Motor neuron (in vitro differentiated cells): ENCODE results near the gene CPT2. TPM values are rescaled to one million over a fixed set of nuclear protein-coding genes. Genes with fewer than 3 reads are reported as not detected.
"Not testable (repeated sequence)": the region's sequence is repeated elsewhere in the genome, so short reads cannot be mapped to it uniquely, and the experiment has no call there.

Experiments
- ATAC-seq, 8 experiments: fragments of 200-7000 bp; cut with Tn5 transposase; replicated peaks in 6 of 8; 2 replicates each; pipeline ENCODE4 v1.8.0; 2021; ENCODE audit warnings: mild to moderate bottlenecking in 8 of 8, moderate library complexity in 8 of 8
- H3K27ac ChIP-seq, 2 donors: fragments of 250-450 bp; sonication (Bioruptor Pico); 2 replicates each; pipeline ENCODE4 v1.9.0; 2021; ENCODE audit warnings: antibody characterized with exemption in 2 of 2, mild to moderate bottlenecking in 2 of 2, moderate library complexity in 1 of 2
- H3K4me1 ChIP-seq, 2 donors: fragments of 250-450 bp; sonication (Bioruptor Pico); replicated peaks in 1 of 2; 2 replicates each; pipeline ENCODE4 v1.6.1; 2021; ENCODE audit warnings: antibody characterized with exemption in 2 of 2, mild to moderate bottlenecking in 2 of 2, moderate library complexity in 1 of 2
- H3K4me3 ChIP-seq, 5 donors: fragments of 250-450 bp; sonication (Bioruptor Pico); 2 replicates each; pipeline ENCODE4 v1.9.0; 2021; ENCODE audit warnings: antibody characterized with exemption in 5 of 5, mild to moderate bottlenecking in 5 of 5, moderate library complexity in 4 of 5
- WGBS, 10 experiments: fragments of 450-650 bp; shearing (Covaris generic); methylation state at CpG; one replicate each; pipeline ENCODE4 v1.0.0; 2022; 5-methylcytosine and 5-hydroxymethylcytosine counted together
- in situ Hi-C, 9 experiments: fragments of 400-800 bp; cut with MboI; loops; one replicate each; pipeline ENCODE4 v1.15.0; 2021; ENCODE audit warnings: low sequenced_read_pairs in 9 of 9, low pct_unique_long_range_greater_than_20kb in 2 of 9; ENCODE audit not compliant: unreplicated experiment in 9 of 9
- total RNA-seq, 8 experiments: library from RNA; unstranded; fragments of 300-600 nt; gene quantifications; 2 replicates each; pipeline versions ENCODE4 v1.2.3 to v1.2.4, GENCODE V29; 2022

Gene CPT2
- total RNA-seq, 8 experiments from 2014 or later = 20.1 to 28.6 (median 24.0) TPM

DNA sequence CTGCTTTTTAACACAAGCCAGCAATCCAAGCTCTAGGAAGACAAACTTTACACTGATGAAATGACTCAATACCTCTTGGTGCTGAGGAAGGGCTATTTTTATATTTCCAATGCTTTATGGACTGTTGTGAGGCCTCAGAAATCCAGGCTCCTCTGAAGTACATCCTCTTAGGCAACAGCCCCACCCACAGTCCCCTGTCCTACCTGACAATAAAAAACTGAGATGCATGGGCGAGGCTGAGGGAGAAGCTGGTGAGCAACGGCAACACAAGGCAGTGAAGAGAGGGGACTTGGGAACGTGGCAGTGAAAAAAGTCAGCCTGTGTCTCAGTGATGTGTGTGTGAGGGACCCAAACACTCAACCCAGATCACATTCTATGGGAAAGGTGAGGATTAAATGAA lies 10.1 kb upstream of the CPT2 start:
- ATAC-seq = no peak
- in situ Hi-C loops = loop anchor here in 3 of 9 experiments (25.0 kb wide), 5 partner anchors 124 to 474 kb away; partner anchors contain the start of genes PODN (in 1 of the 3) and ZYG11B (in 1 of the 3)

DNA sequence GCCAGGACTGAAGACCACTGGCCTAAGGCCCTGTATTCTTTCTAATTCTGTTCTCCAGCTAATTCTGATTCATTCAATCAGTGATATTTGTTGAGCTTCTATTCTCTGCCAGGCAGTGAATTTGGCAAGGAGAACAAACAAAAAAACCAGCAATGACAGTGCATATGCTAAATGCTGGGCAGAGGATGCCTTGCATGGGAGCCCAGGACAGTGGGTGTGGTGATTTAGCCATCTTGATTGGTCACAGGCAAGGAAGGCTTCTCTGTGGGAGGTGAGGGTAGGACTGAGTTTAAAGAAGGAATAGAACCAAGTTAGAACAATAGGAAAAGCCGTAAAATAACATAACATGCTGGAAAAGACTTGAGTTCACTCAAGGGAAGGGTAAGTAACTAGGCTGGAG lies 9.2 kb upstream of the CPT2 start:
- 0 to 80% (median 43%) methylated on average over 1 of the region's 1 CpG for WGBS, 10 experiments
- ATAC-seq = peak in 3 of 8 experiments; percentile 71 to 87 (median 79)
- Histone ChIP-seq H3K27ac (no peak overlapping the region), H3K4me1 (peaks cover 0 to 3% of the 10 kb centered on the region in 2 donors), H3K4me3 (no peak overlapping the region)
- in situ Hi-C loops = loop anchor here in 3 of 9 experiments (25.0 kb wide), 5 partner anchors 125 to 475 kb away; partner anchors contain the start of genes PODN (in 1 of the 3) and ZYG11B (in 1 of the 3)

More for the DNA sequence above, 10.1 kb upstream of the CPT2 start:
- WGBS, 10 experiments = 40 to 83% (median 59%) methylated on average over 1 to 3 of the region's 3 CpGs; no CpG with 5 or more reads in 3 of the 10 experiments
- H3K4me1 ChIP-seq = peaks cover 0 to 3% of the 10 kb centered on the region in 2 donors
- no peak overlapping the region for H3K27ac ChIP-seq
- H3K4me3 ChIP-seq = no peak overlapping the region

DNA sequence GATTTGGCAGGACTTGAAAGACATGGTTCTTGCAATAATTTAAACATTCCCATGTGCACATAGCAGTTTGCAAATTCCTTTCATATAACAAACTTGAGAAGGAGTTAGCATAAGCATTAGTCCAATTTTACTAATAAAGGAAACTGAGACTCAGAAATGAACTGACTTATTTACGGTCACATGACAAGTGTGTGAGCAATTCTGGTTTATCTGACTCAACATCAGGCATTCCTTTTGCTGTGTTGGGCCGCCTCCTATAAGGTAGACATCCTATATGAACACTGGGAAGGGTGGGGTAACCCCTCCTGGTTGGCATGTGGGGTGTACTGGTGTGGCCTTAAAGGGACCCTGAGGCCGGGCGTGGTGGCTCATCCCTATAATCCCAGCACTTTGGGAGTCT lies 8.5 kb upstream of the CPT2 start:
- no peak overlapping the region for H3K27ac ChIP-seq
- H3K4me3 ChIP-seq = no peak overlapping the region
- WGBS, 10 experiments = 0 to 100% (median 75%) methylated on average over 1 to 4 of the region's 4 CpGs; no CpG with 5 or more reads in 2 of the 10 experiments
- peaks cover 0 to 3% of the 10 kb centered on the region in 2 donors for H3K4me1 ChIP-seq
- ATAC-seq = no peak
- in situ Hi-C loops = loop anchor here in 3 of 9 experiments (25.0 kb wide), 5 partner anchors 126 to 476 kb away; partner anchors contain the start of genes PODN (in 1 of the 3) and ZYG11B (in 1 of the 3)

DNA sequence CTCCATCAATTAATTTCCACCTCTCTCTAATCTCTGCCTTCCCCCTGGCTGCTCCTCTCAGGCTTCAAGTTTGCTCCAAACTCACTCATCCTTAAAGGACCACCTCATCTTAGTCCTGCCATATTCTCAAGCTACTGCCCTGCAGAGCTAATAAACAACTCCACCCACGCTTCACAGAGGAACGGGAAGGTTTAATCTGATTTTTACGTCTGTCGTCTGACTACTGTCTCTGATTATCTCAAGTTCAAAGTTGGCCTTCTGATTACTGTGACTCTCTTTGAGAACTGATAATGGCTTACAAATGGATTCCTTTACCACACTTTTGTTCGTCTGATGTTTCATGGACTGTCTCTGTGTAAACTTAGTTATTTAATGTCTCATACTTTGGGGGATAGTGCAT lies 7.6 kb upstream of the CPT2 start:
- H3K27ac ChIP-seq = no peak overlapping the region
- no peak overlapping the region for H3K4me3 ChIP-seq
- in situ Hi-C loops = loop anchor here in 3 of 9 experiments (25.0 kb wide), 5 partner anchors 127 to 477 kb away; partner anchors contain the start of genes PODN (in 1 of the 3) and ZYG11B (in 1 of the 3)
- no peak for ATAC-seq
- WGBS, 10 experiments = 9 to 100% (median 70%) methylated on average over 1 to 5 of the region's 5 CpGs; no CpG with 5 or more reads in 1 of the 10 experiments
- peaks cover 0 to 3% of the 10 kb centered on the region in 2 donors for H3K4me1 ChIP-seq

DNA sequence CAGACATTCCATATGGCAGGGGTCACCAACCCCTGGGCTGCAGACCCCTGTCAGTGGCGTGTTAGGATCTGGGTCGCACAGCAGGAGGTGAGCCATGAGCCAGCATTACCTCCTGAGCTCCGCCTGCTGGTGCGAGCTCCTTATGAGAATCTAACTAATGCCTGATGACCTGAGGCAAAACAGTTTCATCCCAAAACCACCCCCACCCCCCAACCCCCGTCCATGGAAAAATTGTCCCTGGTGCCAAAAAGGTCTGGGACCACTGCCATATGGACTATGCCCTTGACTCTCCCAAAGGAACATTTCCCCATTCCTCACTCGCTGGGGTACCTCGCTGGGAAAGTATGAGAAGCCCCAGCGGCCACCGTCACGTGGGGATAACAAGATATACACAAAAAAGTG lies 6.4 kb upstream of the CPT2 start:
- Histone ChIP-seq H3K4me1 (peaks cover 0 to 3% of the 10 kb centered on the region in 2 donors), H3K4me3 (no peak overlapping the region), H3K27ac (no peak overlapping the region)
- in situ Hi-C loops = loop anchor here in 3 of 9 experiments (25.0 kb wide), 5 partner anchors 128 to 478 kb away; partner anchors contain the start of genes PODN (in 1 of the 3) and ZYG11B (in 1 of the 3)
- 50 to 94% (median 89%) methylated on average over 2 to 8 of the region's 10 CpGs; no CpG with 5 or more reads in 5 of the 10 experiments for WGBS, 10 experiments
- ATAC-seq = no peak

DNA sequence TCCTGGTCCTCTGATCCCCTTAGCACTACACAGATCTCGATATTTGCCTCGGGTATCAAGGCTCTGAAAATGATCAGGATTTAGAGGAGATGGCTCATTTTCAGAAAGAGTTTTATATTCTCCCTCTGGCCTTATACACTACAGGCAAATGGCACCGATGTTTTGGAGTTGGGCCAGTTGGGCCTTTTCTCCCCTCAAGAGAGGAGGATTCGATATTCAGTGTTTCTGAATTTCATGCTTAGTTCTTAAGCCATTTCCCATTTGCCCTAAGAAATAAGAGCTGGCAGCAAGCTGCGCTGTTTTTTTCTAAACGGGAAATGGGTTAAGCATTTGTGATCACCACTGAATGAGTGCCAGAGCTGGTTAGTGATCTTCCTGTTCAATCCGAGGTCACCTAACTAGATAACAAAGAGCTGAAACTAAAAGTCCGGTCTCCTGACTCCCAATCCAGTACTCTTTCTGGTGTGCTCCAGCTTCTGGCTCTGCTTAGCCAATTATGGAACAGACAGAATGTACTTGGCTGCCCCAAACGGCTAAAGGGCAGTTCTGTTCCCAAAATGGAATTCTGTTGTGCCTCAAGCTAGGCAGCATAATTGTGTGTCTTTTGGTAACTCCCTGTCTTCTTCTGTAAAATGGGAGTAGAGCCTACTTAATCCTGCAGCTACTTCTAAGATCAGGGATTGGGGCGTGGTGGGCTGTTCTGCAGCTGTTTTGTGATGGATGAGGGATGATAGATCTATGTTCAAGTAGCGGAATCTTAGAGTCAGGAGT lies 1.2 kb upstream of the CPT2 start:
- 20 to 98% (median 91%) methylated on average over 2 to 11 of the region's 11 CpGs for WGBS, 10 experiments
- no peak overlapping the region for H3K4me3 ChIP-seq
- no peak overlapping the region for H3K27ac ChIP-seq
- no peak for ATAC-seq
- H3K4me1 ChIP-seq = peaks cover 10 to 13% of the 10 kb centered on the region in 2 donors
- in situ Hi-C loops = loop anchor here in 3 of 9 experiments (25.0 kb wide), 5 partner anchors 133 to 483 kb away; partner anchors contain the start of genes PODN (in 1 of the 3) and ZYG11B (in 1 of the 3)

DNA sequence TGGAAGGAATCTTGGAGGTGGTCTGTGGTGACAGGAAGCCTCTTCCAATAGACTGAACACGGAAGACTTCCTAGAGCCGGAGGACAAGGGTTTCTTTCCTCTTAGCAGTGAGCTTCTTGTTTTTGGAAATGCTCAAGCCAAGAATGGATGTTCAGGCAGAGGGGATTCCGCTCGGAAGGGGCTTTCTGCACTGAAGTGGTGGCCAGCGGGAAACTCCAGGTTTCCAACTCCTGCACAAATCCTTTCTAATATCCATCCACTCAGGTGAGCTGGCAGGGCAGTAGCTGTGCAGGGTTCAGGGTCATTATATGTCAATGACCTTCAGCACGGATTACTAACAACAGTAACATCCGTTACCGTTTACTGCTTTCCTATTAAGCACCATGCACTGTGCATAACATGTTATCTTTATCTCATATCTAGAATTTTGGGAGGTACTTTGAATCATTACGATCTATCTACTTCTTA lies 573 bp upstream of the CPT2 start:
- Histone ChIP-seq H3K4me1 (peaks cover 10 to 13% of the 10 kb centered on the region in 2 donors), H3K4me3 (peak overlapping the region; percentile 59 to 98 (median 79)), H3K27ac (no peak overlapping the region)
- in situ Hi-C loops = loop anchor here in 3 of 9 experiments (25.0 kb wide), 5 partner anchors 134 to 484 kb away; partner anchors contain the start of genes PODN (in 1 of the 3) and ZYG11B (in 1 of the 3)
- WGBS, 10 experiments = 0 to 60% (median 53%) methylated on average over 1 to 9 of the region's 9 CpGs; no CpG with 5 or more reads in 1 of the 10 experiments
- ATAC-seq = peak in 7 of 8 experiments; percentile 1 to 17 (median 4)

DNA sequence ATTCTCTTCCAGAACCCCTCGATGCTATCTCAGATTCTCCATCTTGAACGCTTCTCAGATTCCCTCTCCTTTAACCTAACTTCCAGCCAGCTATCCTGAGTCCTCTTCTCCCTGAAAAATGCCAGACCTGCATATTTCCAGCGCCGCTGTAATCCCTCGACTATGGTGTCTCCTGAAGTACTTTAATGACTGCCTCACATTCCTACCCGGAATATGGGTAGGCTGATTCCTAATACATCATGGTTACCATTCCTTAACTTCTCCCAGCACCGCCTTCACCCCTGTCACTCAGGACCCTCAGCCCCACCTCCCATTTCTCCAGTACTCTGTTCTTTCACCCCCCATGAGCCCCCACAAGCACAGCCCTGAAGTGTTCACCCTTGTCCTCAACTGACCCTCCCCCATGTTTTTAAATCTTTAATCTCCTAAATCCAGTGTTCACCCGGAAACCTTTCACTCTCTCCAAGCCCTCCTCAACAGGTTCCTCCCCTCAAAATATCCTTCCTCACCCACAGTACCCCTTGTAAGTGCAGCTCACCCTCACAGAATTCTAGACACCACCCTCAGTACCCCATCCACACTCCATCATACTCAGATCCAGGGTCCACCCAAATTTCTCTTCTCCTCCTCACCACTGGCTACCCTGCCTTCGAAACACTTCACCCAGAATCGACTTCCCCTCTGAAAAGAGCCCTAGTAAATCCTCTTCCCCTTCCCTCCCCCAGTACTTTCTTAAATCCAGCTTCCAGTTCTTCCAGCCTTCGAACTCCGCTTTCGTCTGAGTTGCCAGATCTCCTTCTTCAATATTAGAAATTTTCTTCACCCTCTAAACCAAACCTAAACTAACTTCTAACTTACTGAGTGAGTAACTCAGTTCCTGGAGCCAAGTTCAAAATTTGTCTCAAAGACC lies 922 bp downstream of the CPT2 start:
- Histone ChIP-seq H3K4me1 (peaks cover 10 to 13% of the 10 kb centered on the region in 2 donors), H3K27ac (peak overlapping the region in 1 of 2 donors; percentile 73), H3K4me3 (peak overlapping the region; percentile 59 to 98 (median 79))
- in situ Hi-C loops = loop anchor here in 3 of 9 experiments (25.0 kb wide), 5 partner anchors 135 to 485 kb away; partner anchors contain the start of genes PODN (in 1 of the 3) and ZYG11B (in 1 of the 3)
- ATAC-seq = peak in 4 of 8 experiments; percentile 1 to 7 (median 2)
- 0 to 100% (median 47%) methylated on average over 1 to 13 of the region's 13 CpGs for WGBS, 10 experiments

DNA sequence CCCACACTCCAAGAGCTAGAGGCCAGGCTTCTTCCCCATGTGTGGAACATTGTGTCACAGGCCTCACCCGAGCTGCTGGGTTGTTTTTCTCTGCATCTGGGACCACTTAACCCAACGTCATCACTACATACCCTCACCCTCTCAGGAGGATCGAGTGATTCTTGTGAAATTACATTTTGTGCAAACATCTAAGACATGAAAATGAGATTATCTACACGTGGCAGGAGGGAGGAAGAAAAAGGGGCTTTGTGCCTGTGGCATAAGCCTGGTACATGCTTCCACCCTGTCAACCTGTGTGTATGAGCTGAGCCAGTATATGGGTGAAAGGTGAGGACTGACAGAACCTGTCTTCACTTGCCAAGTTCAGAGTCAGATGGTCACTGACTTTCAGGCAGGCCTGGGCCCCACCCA lies 1.6 kb downstream of the CPT2 start:
- Histone ChIP-seq H3K4me1 (peaks cover 10 to 13% of the 10 kb centered on the region in 2 donors), H3K4me3 (no peak overlapping the region), H3K27ac (no peak overlapping the region)
- in situ Hi-C loops = loop anchor here in 3 of 9 experiments (25.0 kb wide), 5 partner anchors 136 to 486 kb away; partner anchors contain the start of genes PODN (in 1 of the 3) and ZYG11B (in 1 of the 3)
- ATAC-seq = peak in 3 of 8 experiments; percentile 12 to 27 (median 12)
- WGBS, 10 experiments = 0 to 90% (median 76%) methylated on average over 1 to 4 of the region's 4 CpGs; no CpG with 5 or more reads in 3 of the 10 experiments

DNA sequence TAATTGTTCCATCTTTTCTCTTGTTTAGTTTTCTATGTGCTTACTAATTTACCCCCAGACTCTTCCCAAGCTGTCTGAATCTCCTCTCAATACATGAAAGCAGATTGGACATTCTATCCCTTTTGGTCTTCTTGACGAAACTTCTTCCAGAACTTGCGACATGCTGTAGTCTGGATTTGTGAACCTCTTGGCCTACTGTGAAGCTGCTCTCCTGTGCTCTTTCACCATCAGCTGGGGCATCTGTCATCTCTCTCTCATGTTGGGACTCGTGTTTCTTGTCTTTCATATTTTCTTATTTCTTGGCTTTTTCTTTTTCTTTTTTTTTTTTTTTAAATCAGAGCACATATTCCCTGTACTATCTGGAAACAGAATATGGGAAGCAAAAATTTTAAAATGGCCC lies 6.8 kb downstream of the CPT2 start:
- Histone ChIP-seq H3K4me1 (no peaks in the 10 kb centered on the region), H3K4me3 (no peak overlapping the region), H3K27ac (no peak overlapping the region)
- WGBS, 10 experiments = 76 to 100% (median 95%) methylated on average over 1 to 3 of the region's 3 CpGs
- in situ Hi-C loops = no loop called here
- ATAC-seq = no peak

DNA sequence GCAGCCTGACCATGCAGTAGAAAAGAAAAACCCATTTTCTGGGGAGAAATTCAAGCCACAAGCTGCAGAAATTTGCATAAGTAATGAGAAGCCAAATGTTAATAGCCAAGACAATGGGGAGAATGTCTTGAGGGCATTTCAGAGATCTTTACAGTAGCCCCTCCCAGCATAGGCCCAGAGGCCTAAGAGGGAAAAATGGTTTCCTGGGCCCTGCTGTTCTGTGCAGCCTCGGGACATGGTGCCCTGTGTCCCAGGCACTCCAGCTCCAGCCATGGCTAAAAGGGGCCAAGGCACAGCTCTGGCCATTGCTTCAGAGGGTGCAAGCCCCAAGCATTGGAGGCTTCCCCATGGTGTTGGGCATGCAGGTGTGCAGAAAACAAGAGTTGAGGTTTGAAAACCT lies 8.9 kb downstream of the CPT2 start:
- H3K27ac ChIP-seq, H3K4me3 ChIP-seq, in situ Hi-C loops, H3K4me1 ChIP-seq: not testable (repeated sequence)
- peak in 2 of 8 experiments; percentile 35 to 45 for ATAC-seq
- 100% methylated on average over 1 of the region's 1 CpG; no CpG with 5 or more reads in 7 of the 10 experiments for WGBS, 10 experiments
